ENCODE measurements around the gene POLDIP2.

POLDIP2 gene

GRCh38 chr17:28298449-28298848 lies 58.9 kb downstream of the POLDIP2 start:
- no peak for DNase-seq

All from NCI-H748 treated with DMSO at 0.1 percent for 48 hours (cell line).